Caco-2 (cell line): Measurements from ENCODE around the gene ADK. TPM values are rescaled to one million over a fixed set of nuclear protein-coding genes. Genes with fewer than 3 reads are reported as not detected.
A peak's percentile ranks its signal among the peaks of the same experiment; 100 is the strongest.

ENCODE experiments used
- BruUV-seq: library from RNA; stranded (reverse); fragments of 400-500 nt; replicated peaks from 2 replicates; lab custom pipeline; 2021; lab: Mats Ljungman, UMichigan
- CTCF ChIA-PET: fragments of 300-600 bp; sonication (Branson Sonifier 250); formaldehyde crosslinking; loops from one replicate; lab custom pipeline; 2022; ENCODE audit warnings: antibody characterized with exemption; lab: Charles Lee
- POLR2A ChIA-PET: fragments of 300-600 bp; sonication (Branson Sonifier 250); formaldehyde crosslinking; loops from one replicate; lab custom pipeline; 2022; ENCODE audit warnings: antibody characterized with exemption; lab: Charles Lee
- DNase-seq, 2 experiments: peaks; one replicate each; pipeline versions ENCODE4 v3.0.0 to v3.0.0-alpha.2; 2020 to 2022
- H3K27me3 ChIP-seq: replicated peaks from 2 replicates; pipeline ENCODE4 v1.6.0; 2011; ENCODE audit warnings: low read length; ENCODE audit not compliant: control insufficient read depth, insufficient read depth
- H3K36me3 ChIP-seq: 2 replicates; pipeline ENCODE4 v1.5.1; 2011; ENCODE audit warnings: low read length; ENCODE audit not compliant: control insufficient read depth, insufficient read depth
- H3K4me1 ChIP-seq: fragments of 250-450 bp; sonication (Bioruptor Pico); 2 replicates; pipeline ENCODE4 v1.5.1; 2020; ENCODE audit warnings: mild to moderate bottlenecking
- H3K4me3 ChIP-seq: 2 replicates; pipeline ENCODE4 v1.5.1; 2011; ENCODE audit warnings: low read depth, mild to moderate bottlenecking, control low read depth, low read length
- H3K9me3 ChIP-seq: fragments of 250-450 bp; sonication (Bioruptor Pico); 2 replicates; pipeline ENCODE4 v1.5.1; 2020; ENCODE audit warnings: mild to moderate bottlenecking, moderate library complexity
- H3K27ac Mint-ChIP-seq: one replicate; pipeline ENCODE4 v1.8.0; 2022; ENCODE audit warnings: mixed read lengths; ENCODE audit not compliant: unreplicated experiment
- H3K27me3 Mint-ChIP-seq: one replicate; pipeline ENCODE4 v1.8.0; 2022; ENCODE audit warnings: mixed read lengths; ENCODE audit not compliant: insufficient read depth, unreplicated experiment
- H3K36me3 Mint-ChIP-seq: one replicate; pipeline ENCODE4 v1.8.0; 2022; ENCODE audit warnings: mild to moderate bottlenecking, mixed read lengths; ENCODE audit not compliant: insufficient read depth, unreplicated experiment
- H3K4me1 Mint-ChIP-seq: one replicate; pipeline ENCODE4 v1.8.0; 2022; ENCODE audit warnings: low read depth, mixed read lengths; ENCODE audit not compliant: unreplicated experiment
- H3K4me3 Mint-ChIP-seq: one replicate; pipeline ENCODE4 v1.8.0; 2022; ENCODE audit warnings: mild to moderate bottlenecking, moderate library complexity, mixed read lengths; ENCODE audit not compliant: unreplicated experiment
- H3K9me3 Mint-ChIP-seq: one replicate; pipeline ENCODE4 v1.8.0; 2022; ENCODE audit warnings: mixed read lengths; ENCODE audit not compliant: unreplicated experiment
- CTCF ChIP-seq, 2 experiments: fragments of 200-600 bp in 1 of 2; IDR thresholded peaks; 1 replicate in 1 of 2; 2 replicates in 1 of 2; pipeline versions ENCODE4 v1.5.1 to v1.8.0; 2011 to 2022; ENCODE audit warnings: antibody characterized with exemption in 1 of 2, control low read depth in 1 of 2, inconsistent platforms in 1 of 2, low read depth in 1 of 2, low read length in 1 of 2, mild to moderate bottlenecking in 1 of 2, moderate library complexity in 1 of 2; ENCODE audit not compliant: insufficient read depth in 1 of 2, severe bottlenecking in 1 of 2, unreplicated experiment in 1 of 2
- intact Hi-C: fragments of 100-400 bp; cut with micrococcal nuclease; formaldehyde crosslinking; loops from one replicate; pipeline ENCODE4 v1.10.0; 2022; ENCODE audit not compliant: unreplicated experiment
- total RNA-seq: library from RNA; stranded (reverse); gene quantifications from 2 replicates; pipeline ENCODE4 v1.2.3, GENCODE V29; 2022

ADK gene
- total RNA-seq, 1 experiment from 2014 or later: 105 TPM

GRCh38 chr10:74272288-74272687 is 121.3 kb downstream of the ADK start:
- H3K4me1 Mint-ChIP-seq: peaks cover 13% of the 10 kb centered on the region
- ChIA-PET POLR2A (no interaction called here), CTCF (no interaction called here)
- no peak overlapping the region for H3K4me3 Mint-ChIP-seq
- Histone ChIP-seq H3K36me3 (no peaks in the 10 kb centered on the region; the same call in 1 of the 2 replicates), H3K9me3 (no peaks in the 10 kb centered on the region), H3K27me3 (no peaks in the 10 kb centered on the region), H3K4me1 (peaks cover 11% of the 10 kb centered on the region; the same call in 1 of the 2 replicates), H3K4me3 (no peak overlapping the region)
- no peak for DNase-seq
- no peaks in the 10 kb centered on the region for H3K9me3 Mint-ChIP-seq
- BruUV-seq: no TSS peak
- no peak overlapping the region for H3K27ac Mint-ChIP-seq
- no peak for TF ChIP-seq CTCF (IDR thresholded peaks at IDR 0.05; ENCODE audit: insufficient read depth in 1 of 2, low read depth in 1 of 2, low read length in 1 of 2, severe bottlenecking in 1 of 2, unreplicated experiment in 1 of 2)
- no peaks in the 10 kb centered on the region for H3K36me3 Mint-ChIP-seq
- H3K27me3 Mint-ChIP-seq: no peaks in the 10 kb centered on the region
- intact Hi-C loops: no loop called here

DNA sequence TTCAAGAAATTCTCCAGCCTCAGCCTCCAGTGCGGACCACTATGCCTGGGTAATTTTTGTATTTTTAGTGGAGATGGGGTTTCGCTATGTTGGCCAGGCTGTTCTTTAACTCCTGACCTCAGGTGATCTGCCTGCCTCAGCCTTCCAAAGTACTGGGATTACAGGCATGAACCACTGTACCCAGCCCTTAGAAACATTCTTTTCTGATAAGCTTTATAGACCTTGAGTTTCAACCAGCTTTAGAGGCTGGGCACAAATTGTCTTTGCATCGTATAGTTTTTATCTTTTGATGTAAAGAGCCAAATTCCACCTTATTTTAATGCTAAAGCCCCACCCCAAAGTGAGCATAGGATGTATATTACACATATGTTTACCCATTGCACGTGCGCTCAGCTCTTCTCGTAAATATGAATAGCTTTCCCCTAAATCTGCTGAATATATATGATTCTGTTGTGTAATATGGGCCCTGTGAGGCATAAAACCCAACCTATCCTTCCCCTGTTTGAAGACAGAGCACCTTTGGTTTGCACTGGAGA is 124.8 kb downstream of the ADK start:
- BruUV-seq: no TSS peak
- POLR2A ChIA-PET: no interaction called here
- no peak for TF ChIP-seq CTCF (IDR thresholded peaks at IDR 0.05; ENCODE audit: insufficient read depth in 1 of 2, low read depth in 1 of 2, low read length in 1 of 2, severe bottlenecking in 1 of 2, unreplicated experiment in 1 of 2)
- CTCF ChIA-PET: no interaction called here
- Mint-ChIP-seq H3K27me3 (no peaks in the 10 kb centered on the region), H3K9me3 (no peaks in the 10 kb centered on the region), H3K4me1 (peaks cover 13% of the 10 kb centered on the region), H3K36me3 (peaks cover 6% of the 10 kb centered on the region), H3K27ac (peak overlapping the region; percentile 35), H3K4me3 (no peak overlapping the region)
- peaks cover 11% of the 10 kb centered on the region; the same call in 1 of the 2 replicates for H3K4me1 ChIP-seq
- no peak for DNase-seq
- H3K36me3 ChIP-seq: no peaks in the 10 kb centered on the region
- no peaks in the 10 kb centered on the region for H3K27me3 ChIP-seq
- intact Hi-C loops: no loop called here
- H3K9me3 ChIP-seq: no peaks in the 10 kb centered on the region
- no peak overlapping the region for H3K4me3 ChIP-seq

DNA sequence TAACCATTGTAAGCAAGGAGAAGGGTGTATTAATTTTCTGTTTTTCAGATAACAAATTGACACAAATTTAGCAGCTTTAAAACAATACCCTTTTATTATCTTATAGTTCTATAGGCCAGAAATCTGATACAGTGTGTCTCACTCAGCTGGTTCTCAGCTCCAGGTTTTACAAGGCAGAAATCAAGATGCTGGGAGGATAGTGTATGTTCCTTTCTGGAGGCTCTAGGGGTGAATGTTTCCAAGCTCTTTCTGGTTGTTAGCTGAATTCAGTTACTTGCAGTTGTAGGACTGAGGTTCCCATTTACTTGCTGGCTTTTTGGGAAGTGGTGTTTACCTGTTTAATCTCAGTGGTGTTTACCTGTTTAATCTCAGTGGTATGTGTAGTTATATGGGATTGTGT is 125.4 kb downstream of the ADK start:
- intact Hi-C loops: no loop called here
- H3K27me3 ChIP-seq: no peaks in the 10 kb centered on the region
- Mint-ChIP-seq H3K27ac (peak overlapping the region; percentile 77), H3K9me3 (no peaks in the 10 kb centered on the region), H3K4me3 (no peak overlapping the region), H3K4me1 (peaks cover 13% of the 10 kb centered on the region), H3K36me3 (peaks cover 6% of the 10 kb centered on the region), H3K27me3 (no peaks in the 10 kb centered on the region)
- no peak overlapping the region for H3K4me3 ChIP-seq
- ChIA-PET CTCF (no interaction called here), POLR2A (no interaction called here)
- no peaks in the 10 kb centered on the region for H3K9me3 ChIP-seq
- peaks cover 11% of the 10 kb centered on the region; the same call in 1 of the 2 replicates for H3K4me1 ChIP-seq
- BruUV-seq: no TSS peak
- no peaks in the 10 kb centered on the region for H3K36me3 ChIP-seq
- no peak for DNase-seq
- TF ChIP-seq CTCF (IDR thresholded peaks at IDR 0.05; ENCODE audit: insufficient read depth in 1 of 2, low read depth in 1 of 2, low read length in 1 of 2, severe bottlenecking in 1 of 2, unreplicated experiment in 1 of 2): no peak
